K562 (cell line): ENCODE measurements around the gene NPAS3. TPM values are rescaled to one million over a fixed set of nuclear protein-coding genes. Genes with fewer than 3 reads are reported as not detected.

Source experiments
- ATAC-seq: fragments of 200-7000 bp; cut with Tn5 transposase; 3 replicates; pipeline ENCODE4 v1.9.1; 2020; ENCODE audit warnings: moderate library complexity
- BruUV-seq: library from RNA; stranded (reverse); fragments of 400-500 nt; replicated peaks from 2 replicates; lab custom pipeline; 2021; lab: Mats Ljungman, UMichigan
- CTCF ChIA-PET: fragments of 300-600 bp; formaldehyde crosslinking; extraction: SDS; loops from one replicate; lab custom pipeline; 2021; ENCODE audit warnings: low intra/inter-chr PET ratio; lab: Yijun Ruan, JAX
- POLR2A ChIA-PET: fragments of 300-600, 350-650 bp; sonication (Branson Sonifier 250); formaldehyde crosslinking; extraction: SDS; loops from one replicate; lab custom pipeline; 2021; ENCODE audit warnings: antibody characterized with exemption, inconsistent platforms; lab: Yijun Ruan, JAX
- DNase-seq, 4 experiments: peaks; one replicate each; pipeline versions ENCODE4 v3.0.0 to v3.0.0-alpha.2; 2011 to 2018; ENCODE audit warnings: low spot score in 3 of 4, mixed read lengths in 3 of 4; ENCODE audit errors: extremely low read depth in 1 of 4
- FAIRE-seq: peaks from 2 replicates; lab custom pipeline; 2011; peaks lifted over from hg19 to GRCh38; lab: Jason Lieb, UNC
- H2AFZ ChIP-seq: 2 replicates; pipeline ENCODE4 v1.6.0; 2011; ENCODE audit warnings: low read depth, low read length, control low read depth, inconsistent platforms
- H3K27ac ChIP-seq: fragments of 200-600 bp; 3 replicates; pipeline ENCODE4 v1.8.0; 2011; ENCODE audit warnings: low read depth, mild to moderate bottlenecking, control low read depth, inconsistent platforms, low read length, moderate library complexity, mixed read lengths; ENCODE audit errors: extremely low read depth
- H3K27me3 ChIP-seq, 2 experiments: fragments of 300-600 bp in 1 of 2; 2 replicates in 1 of 2; 3 replicates in 1 of 2; pipeline versions ENCODE4 v1.6.0 to v1.8.0; 2011; ENCODE audit warnings: inconsistent platforms in 2 of 2, low read length in 2 of 2, mild to moderate bottlenecking in 1 of 2, mixed read lengths in 1 of 2, moderate library complexity in 1 of 2; ENCODE audit not compliant: control insufficient read depth in 2 of 2, insufficient read depth in 2 of 2
- H3K36me3 ChIP-seq: fragments of 300-600 bp; 3 replicates; pipeline ENCODE4 v1.8.0; 2011; ENCODE audit warnings: mild to moderate bottlenecking, low read length, inconsistent platforms; ENCODE audit not compliant: control insufficient read depth, insufficient read depth
- H3K4me1 ChIP-seq, 2 experiments: fragments of 200-600 bp in 1 of 2; replicated peaks in 1 of 2; 2 replicates in 1 of 2; 3 replicates in 1 of 2; pipeline versions ENCODE4 v1.5.1 to v1.8.0; 2011; ENCODE audit warnings: inconsistent platforms in 2 of 2, low read length in 2 of 2, mild to moderate bottlenecking in 1 of 2, mixed read lengths in 1 of 2, moderate library complexity in 1 of 2; ENCODE audit not compliant: control insufficient read depth in 2 of 2, insufficient read depth in 2 of 2
- H3K4me2 ChIP-seq: 2 replicates; pipeline ENCODE4 v1.6.1; 2011; ENCODE audit warnings: low read length, control low read depth, inconsistent platforms, mixed read lengths; ENCODE audit not compliant: insufficient read depth
- H3K4me3 ChIP-seq: fragments of 200-600 bp; sonication (generic), shearing (Covaris generic); 2 replicates; pipeline ENCODE4 v1.5.1; 2016; ENCODE audit warnings: control low read depth, inconsistent platforms
- H3K79me2 ChIP-seq: fragments of 200-600 bp; 3 replicates; pipeline ENCODE4 v1.8.0; 2011; ENCODE audit warnings: low read length, inconsistent platforms; ENCODE audit not compliant: control insufficient read depth, insufficient read depth
- H3K9ac ChIP-seq, 2 experiments: 2 replicates each; pipeline versions ENCODE4 v1.6.0 to v1.6.1; 2011; ENCODE audit warnings: low read depth in 2 of 2, low read length in 2 of 2, control low read depth in 1 of 2, inconsistent platforms in 1 of 2, mild to moderate bottlenecking in 1 of 2, mixed read lengths in 1 of 2; ENCODE audit not compliant: insufficient read depth in 1 of 2
- H3K9me1 ChIP-seq: one replicate; pipeline ENCODE4 v1.6.0; 2011; ENCODE audit warnings: inconsistent platforms, mild to moderate bottlenecking, low read length, moderate library complexity; ENCODE audit not compliant: control insufficient read depth, insufficient read depth
- H3K9me3 ChIP-seq: replicated peaks from 2 replicates; pipeline ENCODE4 v1.5.1; 2011; ENCODE audit warnings: low read depth, low read length, inconsistent platforms; ENCODE audit not compliant: control insufficient read depth, insufficient read depth
- H4K20me1 ChIP-seq: replicated peaks from 2 replicates; pipeline ENCODE4 v1.6.1; 2011; ENCODE audit warnings: low read length, inconsistent platforms, mixed read lengths; ENCODE audit not compliant: control insufficient read depth, insufficient read depth
- DEAF1 ChIP-seq: fragments of 450-650 bp; formaldehyde crosslinking; IDR thresholded peaks from 2 replicates; pipeline ENCODE4 v1.4.0; 2020; ENCODE audit warnings: mild to moderate bottlenecking, moderate library complexity
- EZH2 ChIP-seq: IDR thresholded peaks from 2 replicates; pipeline ENCODE4 v1.6.1; 2012; ENCODE audit warnings: low read depth, mild to moderate bottlenecking, inconsistent platforms, low read length, borderline replicate concordance
- MTA1 ChIP-seq: fragments of 450-650 bp; IDR thresholded peaks from 2 replicates; pipeline ENCODE4 v1.6.1; 2017; ENCODE audit warnings: borderline replicate concordance
- MTA2 ChIP-seq: fragments of 450-650 bp; IDR thresholded peaks from 2 replicates; pipeline ENCODE4 v1.6.1; 2016; ENCODE audit warnings: low read depth
- REST ChIP-seq, 2 experiments: fragments of 450-650 bp; formaldehyde crosslinking in 1 of 2; IDR thresholded peaks; 2 replicates each; pipeline versions ENCODE4 v1.4.0 to v1.6.1; 2014 to 2020; ENCODE audit warnings: mild to moderate bottlenecking in 2 of 2, borderline replicate concordance in 1 of 2, low read depth in 1 of 2
- XRCC3 ChIP-seq: fragments of 450-650 bp; IDR thresholded peaks from 2 replicates; pipeline ENCODE4 v1.6.1; 2017; ENCODE audit warnings: mild to moderate bottlenecking, moderate library complexity
- ZC3H8 ChIP-seq: fragments of 450-650 bp; IDR thresholded peaks from 2 replicates; pipeline ENCODE4 v1.6.1; 2017
- ZNF280B ChIP-seq: fragments of 250-450 bp; sonication (Bioruptor Pico); IDR thresholded peaks from 2 replicates; pipeline ENCODE4 v1.5.1; 2021; ENCODE audit warnings: mild to moderate bottlenecking
- ZNF347 ChIP-seq: fragments of 450-650 bp; formaldehyde crosslinking; IDR thresholded peaks from 2 replicates; pipeline ENCODE4 v1.4.0; 2020; ENCODE audit warnings: low read depth, mild to moderate bottlenecking, moderate library complexity
- WGBS: fragments of 100-300 bp; shearing (Covaris generic); methylation state at CpG from one replicate; pipeline ENCODE4 v1.1.6; 2016; ENCODE audit warnings: low coverage, mixed read lengths; ENCODE audit not compliant: insufficient coverage; ENCODE audit errors: missing lambda C conversion rate; 5-methylcytosine and 5-hydroxymethylcytosine counted together
- in situ Hi-C: fragments of 300-500 bp; cut with MboI; formaldehyde crosslinking; loops from 4 replicates; pipeline ENCODE4 v1.15.0; 2018; ENCODE audit warnings: inconsistent platforms, mixed read lengths
- intact Hi-C: fragments of 100-400 bp; cut with micrococcal nuclease; formaldehyde crosslinking; loops from 2 replicates; pipeline ENCODE4 v1.14.2; 2022
- polyA plus RNA-seq, 8 experiments: library from polyadenylated mRNA; depleted of rRNA in 4 of 8; stranded (reverse) in 5 of 8; unstranded in 3 of 8; fragments of >200 nt; fragmentation: Nextera tagmentation in 2 of 8; fragmentation: Illumina TruSeq in 1 of 8; extraction: Ambion mirVana in 2 of 8; extraction: Trizol in 1 of 8; gene quantifications; 2 replicates each; pipeline versions ENCODE4 v1.2.1 to v1.2.3, GENCODE V29; 2011 to 2014; ENCODE audit warnings: inconsistent platforms in 1 of 8, missing spikeins in 1 of 8
- total RNA-seq, 7 experiments: library from RNA; depleted of rRNA in 6 of 7; stranded (reverse); fragments of >200 nt in 6 of 7; fragmentation: Illumina TruSeq in 2 of 7; extraction: Trizol in 2 of 7; gene quantifications; 2 replicates each; pipeline versions ENCODE4 v1.2.1 to v1.2.3, GENCODE V29; 2011 to 2021; ENCODE audit warnings: low replicate concordance in 1 of 7

Gene NPAS3
- total and polyA plus RNA-seq, 9 of the 15 experiments (the other 6 are each of a cell fraction or from before 2014, with no cell fraction given): 0.04 TPM; not detected in 8

- no TSS peak for BruUV-seq
- H4K20me1 ChIP-seq: no peaks in the 10 kb centered on the region
- intact Hi-C loops: loop anchor here (5.0 kb wide), 1 partner anchor 393 kb away; no protein-coding TSS in a partner anchor
- no peak overlapping the region for H3K27ac ChIP-seq
- H3K79me2 ChIP-seq: no peaks in the 10 kb centered on the region
- H3K36me3 ChIP-seq: no peaks in the 10 kb centered on the region
- H3K4me3 ChIP-seq: no peak overlapping the region
- peaks cover 5 to 20% of the 10 kb centered on the region in 2 experiments; a peak in 4 of 5 replicates for H3K4me1 ChIP-seq
- DNase-seq (no peak), FAIRE-seq (no peak), ATAC-seq (no peak)
- in situ Hi-C loops: loop anchor here (10.0 kb wide), 1 partner anchor 260 kb away; no protein-coding TSS in a partner anchor
- ChIA-PET POLR2A (interaction anchor here (1.1 kb wide), 1 partner anchor 14 kb away, joined by 3 read pairs; no protein-coding TSS in a partner anchor), CTCF (no interaction called here)
- H3K27me3 ChIP-seq: no peaks in the 10 kb centered on the region
- no peak overlapping the region; a peak in 1 of 4 replicates for H3K9ac ChIP-seq
- no peaks in the 10 kb centered on the region for H3K9me3 ChIP-seq
- peak overlapping the region; percentile 58; the same call in 1 of the 2 replicates for H2AFZ ChIP-seq
- H3K9me1 ChIP-seq: no peaks in the 10 kb centered on the region
- 37% methylated on average over 8 of the region's 8 CpGs for WGBS
- H3K4me2 ChIP-seq: no peak overlapping the region
- TF ChIP-seq ZC3H8: no peak
- TF ChIP-seq REST (IDR thresholded peaks at IDR 0.05; ENCODE audit: borderline replicate concordance): no peak
- no peak for TF ChIP-seq REST (CRISPR knock-in tag; IDR thresholded peaks at IDR 0.05; ENCODE audit: low read depth)
- TF ChIP-seq XRCC3: no peak
- no peak for TF ChIP-seq ZNF280B
- no peak for TF ChIP-seq ZNF347
- TF ChIP-seq MTA1: no peak
- no peak for TF ChIP-seq DEAF1 (CRISPR knock-in tag)
- TF ChIP-seq EZH2: no peak
- no peak for TF ChIP-seq MTA2
Measured at GRCh38 chr14:33834466-33835260, 896.0 kb downstream of the NPAS3 start.
